HEK293 (cell line): Measurements from ENCODE around the gene ARHGAP30.

ENCODE experiments used
- ATF2 ChIP-seq: fragments of 450-650 bp; formaldehyde crosslinking; IDR thresholded peaks from 2 replicates; pipeline ENCODE4 v1.5.1; 2016; ENCODE audit warnings: missing biosample characterization, missing genetic modification characterization, low read depth
- CTCF ChIP-seq: fragments of 450-650 bp; formaldehyde crosslinking; IDR thresholded peaks from 2 replicates; pipeline ENCODE4 v1.5.1; 2016; ENCODE audit warnings: missing biosample characterization, missing genetic modification characterization
- ZNF24 ChIP-seq: fragments of 450-650 bp; formaldehyde crosslinking; IDR thresholded peaks from 2 replicates; pipeline ENCODE4 v1.5.1; 2016; ENCODE audit warnings: missing biosample characterization, missing genetic modification characterization
- ZNF555 ChIP-seq: fragments of 450-650 bp; formaldehyde crosslinking; conservative IDR thresholded peaks from 2 replicates; pipeline ENCODE4 v1.5.1; 2017; ENCODE audit warnings: missing biosample characterization, mild to moderate bottlenecking, missing genetic modification characterization, inconsistent platforms
- ZNF639 ChIP-seq: fragments of 450-650 bp; formaldehyde crosslinking; IDR thresholded peaks from 2 replicates; pipeline ENCODE4 v1.5.1; 2016; ENCODE audit warnings: missing biosample characterization, missing genetic modification characterization

GRCh38 chr1:161048949-161049722 lies 20.6 kb downstream of the ARHGAP30 start:
- no peak for TF ChIP-seq ATF2 (tag by site-specific recombination)
- no peak for TF ChIP-seq ZNF24
- no peak for TF ChIP-seq ZNF555 (tag by site-specific recombination)
- no peak for TF ChIP-seq ZNF639 (tag by site-specific recombination)
- TF ChIP-seq CTCF, result no peak
